AG04450 (cell line): ENCODE measurements around the gene FLT1. TPM values are rescaled to one million over a fixed set of nuclear protein-coding genes. Genes with fewer than 3 reads are reported as not detected.

Source experiments
- CTCF ChIA-PET: fragments of 300-600, 350-600 bp; formaldehyde crosslinking; extraction: SDS; loops from one replicate; lab custom pipeline; 2022; ENCODE audit warnings: antibody characterized with exemption, inconsistent platforms; lab: Charles Lee
- POLR2A ChIA-PET: fragments of 350-600 bp; formaldehyde crosslinking; extraction: SDS; loops from one replicate; lab custom pipeline; 2021; ENCODE audit warnings: antibody characterized with exemption, inconsistent platforms; lab: Yijun Ruan, JAX
- DNase-seq: peaks from one replicate; pipeline ENCODE4 v3.0.0-alpha.2; 2011; ENCODE audit warnings: low read depth, low spot score
- H3K27ac ChIP-seq: one replicate; pipeline ENCODE4 v1.5.1; 2012; ENCODE audit warnings: low read depth, low read length, control low read depth
- H3K27me3 ChIP-seq: one replicate; pipeline ENCODE4 v1.6.0; 2012; ENCODE audit warnings: low read length; ENCODE audit not compliant: control insufficient read depth, insufficient read depth
- H3K4me3 ChIP-seq: 2 replicates; pipeline ENCODE4 v1.5.1; 2011; ENCODE audit warnings: mild to moderate bottlenecking, low read depth, low read length, control low read depth
- H3K9me3 ChIP-seq: 2 replicates; pipeline ENCODE4 v1.5.1; 2012; ENCODE audit warnings: low read length; ENCODE audit not compliant: control insufficient read depth, insufficient read depth
- polyA plus RNA-seq: library from polyadenylated mRNA; depleted of rRNA; stranded (reverse); fragments of >200 nt; gene quantifications from 2 replicates; pipeline ENCODE4 v1.2.3, GENCODE V29; 2011
- TF ChIP-seq, protein P1 (sequence below): IDR thresholded peaks from 2 replicates; pipeline ENCODE4 v1.5.1; 2011; ENCODE audit warnings: low read depth, low read length, control low read depth, inconsistent platforms

The FLT1 gene
- polyA plus RNA-seq, 1 experiment: 2.4 TPM

DNA sequence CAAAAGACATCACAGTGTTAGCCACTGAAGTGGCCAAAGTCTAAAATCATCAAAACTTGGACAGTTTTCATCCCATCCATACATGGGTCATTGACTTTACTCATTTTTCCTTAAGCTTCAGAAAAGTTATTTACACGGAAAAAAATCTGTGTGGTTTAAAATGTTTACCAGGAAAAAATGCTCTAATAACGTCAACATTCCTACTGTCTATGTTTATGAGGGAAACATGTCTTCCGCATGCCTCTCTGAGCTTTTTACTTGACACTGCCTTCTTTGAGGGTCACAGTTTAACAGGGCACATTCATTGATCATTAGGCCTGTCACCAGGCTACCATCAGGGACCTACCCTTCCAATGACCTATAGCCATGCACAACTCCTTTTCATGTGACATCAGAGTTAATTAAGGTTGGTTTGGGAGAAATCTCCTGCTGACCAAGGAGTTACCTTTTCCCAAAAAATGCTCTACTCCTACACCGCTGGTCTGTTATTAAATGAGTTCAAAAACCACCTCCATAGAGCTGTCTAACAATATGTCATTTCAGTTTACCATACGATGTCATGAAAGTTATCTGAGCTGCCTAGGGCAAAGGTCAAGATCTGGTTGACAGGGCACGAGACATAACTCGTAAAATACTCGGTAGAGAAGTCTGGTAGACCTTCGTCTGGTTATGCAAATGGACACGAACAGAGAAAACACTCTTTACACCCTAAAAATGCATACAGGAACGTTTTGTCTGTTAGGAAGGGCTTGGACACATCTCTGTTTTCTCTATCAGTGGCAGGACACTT is 17.8 kb downstream of the FLT1 start:
- H3K27me3 ChIP-seq: no peaks in the 10 kb centered on the region
- TF ChIP-seq, protein P1, sequence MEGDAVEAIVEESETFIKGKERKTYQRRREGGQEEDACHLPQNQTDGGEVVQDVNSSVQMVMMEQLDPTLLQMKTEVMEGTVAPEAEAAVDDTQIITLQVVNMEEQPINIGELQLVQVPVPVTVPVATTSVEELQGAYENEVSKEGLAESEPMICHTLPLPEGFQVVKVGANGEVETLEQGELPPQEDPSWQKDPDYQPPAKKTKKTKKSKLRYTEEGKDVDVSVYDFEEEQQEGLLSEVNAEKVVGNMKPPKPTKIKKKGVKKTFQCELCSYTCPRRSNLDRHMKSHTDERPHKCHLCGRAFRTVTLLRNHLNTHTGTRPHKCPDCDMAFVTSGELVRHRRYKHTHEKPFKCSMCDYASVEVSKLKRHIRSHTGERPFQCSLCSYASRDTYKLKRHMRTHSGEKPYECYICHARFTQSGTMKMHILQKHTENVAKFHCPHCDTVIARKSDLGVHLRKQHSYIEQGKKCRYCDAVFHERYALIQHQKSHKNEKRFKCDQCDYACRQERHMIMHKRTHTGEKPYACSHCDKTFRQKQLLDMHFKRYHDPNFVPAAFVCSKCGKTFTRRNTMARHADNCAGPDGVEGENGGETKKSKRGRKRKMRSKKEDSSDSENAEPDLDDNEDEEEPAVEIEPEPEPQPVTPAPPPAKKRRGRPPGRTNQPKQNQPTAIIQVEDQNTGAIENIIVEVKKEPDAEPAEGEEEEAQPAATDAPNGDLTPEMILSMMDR: no peak
- H3K9me3 ChIP-seq: no peaks in the 10 kb centered on the region
- no peak overlapping the region for H3K4me3 ChIP-seq
- no peak overlapping the region for H3K27ac ChIP-seq
- ChIA-PET POLR2A (interaction anchor here (0.7 kb wide), 1 partner anchor 1393 kb away, joined by 3 read pairs; no protein-coding TSS in a partner anchor), CTCF (interaction anchor here (0.7 kb wide), 1 partner anchor 13 kb away, joined by 3 read pairs; no protein-coding TSS in a partner anchor)
- DNase-seq: no peak

GRCh38 chr13:28475916-28476725 is 18.8 kb downstream of the FLT1 start:
- ChIA-PET POLR2A (no interaction called here), CTCF (interaction anchor here (1.6 kb wide), 2 partner anchors 152 to 161 kb away, joined by 3 to 6 read pairs; no protein-coding TSS in a partner anchor)
- H3K27ac ChIP-seq: no peak overlapping the region
- H3K9me3 ChIP-seq: no peaks in the 10 kb centered on the region
- DNase-seq: peak; percentile 61
- TF ChIP-seq, protein P1: no peak
- no peaks in the 10 kb centered on the region for H3K27me3 ChIP-seq
- H3K4me3 ChIP-seq: no peak overlapping the region

DNA sequence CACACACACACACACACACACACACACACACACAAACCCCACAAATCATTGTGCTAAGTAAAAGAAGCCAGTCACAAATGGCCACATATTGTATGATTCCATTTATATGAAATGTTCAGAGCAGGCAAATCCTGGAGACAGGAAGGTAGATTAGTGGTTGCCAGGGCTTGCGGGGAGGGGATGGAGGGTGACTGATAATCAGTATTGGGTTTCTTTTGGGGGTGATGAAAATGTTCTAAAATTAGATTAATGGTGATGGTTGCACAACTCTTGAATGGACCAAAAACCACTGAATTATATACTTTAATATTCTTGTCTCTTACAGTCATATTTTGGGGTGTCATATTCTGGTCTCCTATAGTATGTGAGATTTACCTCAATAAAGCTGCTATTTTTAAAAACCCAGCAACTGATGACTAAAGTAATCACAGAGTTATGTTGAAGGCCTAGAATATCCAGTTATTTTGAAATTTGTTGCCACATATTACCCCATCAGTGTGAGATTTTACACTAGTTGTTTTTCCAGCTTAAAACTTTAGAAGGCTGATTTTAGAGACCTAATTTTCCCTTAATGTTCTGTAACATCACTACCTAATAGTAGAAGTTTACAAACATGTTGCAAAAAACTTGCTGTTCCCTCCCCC is 20.3 kb downstream of the FLT1 start:
- no peaks in the 10 kb centered on the region for H3K9me3 ChIP-seq
- TF ChIP-seq, protein P1: no peak
- ChIA-PET CTCF (interaction anchor here (1.6 kb wide), 1 partner anchor 150 kb away, joined by 6 read pairs; no protein-coding TSS in a partner anchor), POLR2A (interaction anchor here (1.0 kb wide), 1 partner anchor 135 kb away, joined by 4 read pairs; no protein-coding TSS in a partner anchor)
- no peak for DNase-seq
- H3K27me3 ChIP-seq: no peaks in the 10 kb centered on the region
- H3K27ac ChIP-seq: no peak overlapping the region
- no peak overlapping the region for H3K4me3 ChIP-seq

DNA sequence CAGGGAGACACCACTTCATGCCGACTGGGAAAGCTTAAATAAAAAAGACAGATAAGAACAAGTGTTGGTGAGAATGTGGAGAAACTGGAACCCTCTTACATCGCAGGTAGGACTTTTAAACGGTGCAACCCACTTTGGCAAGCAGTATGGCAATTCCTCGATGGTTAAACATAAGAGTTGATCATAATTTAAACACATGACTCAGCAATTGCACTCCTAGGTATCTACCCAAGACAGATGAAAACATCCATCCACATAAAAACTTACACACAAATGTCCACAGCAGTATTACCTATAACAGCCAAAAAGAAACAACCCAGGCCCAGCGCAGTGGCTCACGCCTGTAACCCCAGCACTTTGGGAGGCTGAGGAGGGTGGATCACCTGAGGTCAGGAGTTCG is 21.9 kb downstream of the FLT1 start:
- H3K9me3 ChIP-seq: no peaks in the 10 kb centered on the region
- H3K27me3 ChIP-seq: no peaks in the 10 kb centered on the region
- no peak for DNase-seq
- H3K27ac ChIP-seq: no peak overlapping the region
- POLR2A ChIA-PET: no interaction called here
- no peak overlapping the region for H3K4me3 ChIP-seq
- TF ChIP-seq, protein P1: no peak
- CTCF ChIA-PET: no interaction called here
